IMR-90 (cell line): ENCODE results near the gene PSEN1. TPM values are rescaled to one million over a fixed set of nuclear protein-coding genes. Genes with fewer than 3 reads are reported as not detected.

ENCODE experiments used
- ATAC-seq: fragments of 200-7000 bp; cut with Tn5 transposase; 2 replicates; pipeline ENCODE4 v1.9.1; 2020; ENCODE audit warnings: low read depth, mild to moderate bottlenecking, moderate library complexity
- BruUV-seq: library from RNA; stranded (reverse); fragments of 400-500 nt; replicated peaks from 2 replicates; lab custom pipeline; 2021; lab: Mats Ljungman, UMichigan
- CTCF ChIA-PET: fragments of 300-600 bp; formaldehyde crosslinking; extraction: SDS; loops from one replicate; lab custom pipeline; 2021; ENCODE audit warnings: antibody characterized with exemption; lab: Yijun Ruan, JAX
- POLR2A ChIA-PET: fragments of 300-600 bp; sonication (Branson Sonifier 250); formaldehyde crosslinking; loops from one replicate; lab custom pipeline; 2022; ENCODE audit warnings: antibody characterized with exemption; ENCODE audit not compliant: unreplicated experiment; lab: Charles Lee
- DNase-seq: peaks from one replicate; pipeline ENCODE4 v3.0.0; 2013
- H2AFZ ChIP-seq: replicated peaks from 2 replicates; pipeline ENCODE3; 2013; ENCODE audit warnings: low read length, mild to moderate bottlenecking; ENCODE audit not compliant: poor library complexity
- H2AK5ac ChIP-seq: 2 replicates; pipeline ENCODE4 v1.6.1; 2013; ENCODE audit warnings: low read depth, low read length, inconsistent platforms
- H2AK9ac ChIP-seq: replicated peaks from 2 replicates; pipeline ENCODE3; 2013; ENCODE audit warnings: mild to moderate bottlenecking, low read depth, low read length, moderate library complexity; ENCODE audit not compliant: poor library complexity
- H2BK120ac ChIP-seq: 2 replicates; pipeline ENCODE4 v1.6.1; 2013; ENCODE audit warnings: low read depth, low read length, inconsistent platforms
- H2BK15ac ChIP-seq: 3 replicates; pipeline ENCODE4 v1.6.1; 2013; ENCODE audit warnings: low read depth, low read length, inconsistent platforms
- H2BK20ac ChIP-seq: 2 replicates; pipeline ENCODE4 v1.6.1; 2013; ENCODE audit warnings: low read depth, mild to moderate bottlenecking, inconsistent platforms, low read length, moderate library complexity
- H2BK5ac ChIP-seq: 2 replicates; pipeline ENCODE4 v1.6.1; 2013; ENCODE audit warnings: mild to moderate bottlenecking, low read depth, low read length, inconsistent platforms; ENCODE audit not compliant: poor library complexity, severe bottlenecking
- H3K14ac ChIP-seq: replicated peaks from 2 replicates; pipeline ENCODE4 v1.6.1; 2013; ENCODE audit warnings: low read depth, low read length, inconsistent platforms
- H3K18ac ChIP-seq: 2 replicates; pipeline ENCODE4 v1.6.1; 2013; ENCODE audit warnings: low read depth, low read length, control low read depth
- H3K23ac ChIP-seq: 2 replicates; pipeline ENCODE4 v1.6.1; 2013; ENCODE audit warnings: low read depth, low read length, inconsistent platforms
- H3K27ac ChIP-seq: 2 replicates; pipeline ENCODE4 v1.5.1; 2013; ENCODE audit warnings: mild to moderate bottlenecking, control low read depth, low read length; ENCODE audit not compliant: insufficient read depth
- H3K27me3 ChIP-seq: 2 replicates; pipeline ENCODE4 v1.6.1; 2013; ENCODE audit warnings: low read length; ENCODE audit not compliant: control insufficient read depth, insufficient read depth
- H3K36me3 ChIP-seq: 2 replicates; pipeline ENCODE4 v1.6.1; 2013; ENCODE audit warnings: low read length, mixed read lengths; ENCODE audit not compliant: control insufficient read depth, insufficient read depth
- H3K4ac ChIP-seq: 2 replicates; pipeline ENCODE4 v1.6.1; 2013; ENCODE audit warnings: low read depth, low read length, inconsistent platforms
- H3K4me1 ChIP-seq: 2 replicates; pipeline ENCODE4 v1.6.1; 2013; ENCODE audit warnings: low read length, mixed read lengths; ENCODE audit not compliant: control insufficient read depth, insufficient read depth
- H3K4me2 ChIP-seq: 2 replicates; pipeline ENCODE4 v1.6.1; 2013; ENCODE audit warnings: low read depth, mild to moderate bottlenecking, control low read depth, low read length, moderate library complexity
- H3K4me3 ChIP-seq: 2 replicates; pipeline ENCODE4 v1.5.1; 2013; ENCODE audit warnings: low read depth, mild to moderate bottlenecking, control low read depth, low read length, moderate library complexity; ENCODE audit not compliant: insufficient read depth
- H3K56ac ChIP-seq: 2 replicates; pipeline ENCODE4 v1.6.1; 2013; ENCODE audit warnings: low read length, inconsistent platforms; ENCODE audit not compliant: insufficient read depth; ENCODE audit errors: extremely low read depth
- H3K79me1 ChIP-seq, 2 experiments: 2 replicates each; pipeline ENCODE4 v1.6.1; 2013; ENCODE audit warnings: low read length in 2 of 2, inconsistent platforms in 1 of 2, low read depth in 1 of 2
- H3K9ac ChIP-seq: 2 replicates; pipeline ENCODE4 v1.6.1; 2013; ENCODE audit warnings: low read depth, low read length, control low read depth
- H3K9me1 ChIP-seq: 2 replicates; pipeline ENCODE4 v1.6.1; 2013; ENCODE audit warnings: low read length, inconsistent platforms; ENCODE audit not compliant: insufficient read depth
- H3K9me3 ChIP-seq: 2 replicates; pipeline ENCODE4 v1.6.1; 2013; ENCODE audit warnings: low read length; ENCODE audit not compliant: control insufficient read depth, insufficient read depth
- H4K20me1 ChIP-seq: 2 replicates; pipeline ENCODE4 v1.6.1; 2013; ENCODE audit warnings: low read length, inconsistent platforms; ENCODE audit not compliant: insufficient read depth
- H4K5ac ChIP-seq: 2 replicates; pipeline ENCODE4 v1.6.1; 2013; ENCODE audit warnings: mild to moderate bottlenecking, low read depth, low read length, control low read depth
- H4K8ac ChIP-seq, 2 experiments: 2 replicates each; pipeline ENCODE4 v1.6.1; 2013; ENCODE audit warnings: low read depth in 2 of 2, low read length in 2 of 2, control low read depth in 1 of 2, inconsistent platforms in 1 of 2
- H4K91ac ChIP-seq: 2 replicates; pipeline ENCODE4 v1.6.1; 2013; ENCODE audit warnings: low read depth, low read length, inconsistent platforms; ENCODE audit not compliant: insufficient read depth
- CEBPB ChIP-seq: IDR thresholded peaks from 2 replicates; pipeline ENCODE4 v1.6.1; 2012; ENCODE audit warnings: low read depth, low read length, improper control_type of control experiment
- MAZ ChIP-seq: IDR thresholded peaks from 2 replicates; pipeline ENCODE4 v1.6.1; 2012; ENCODE audit warnings: low read depth, mild to moderate bottlenecking, low read length, improper control_type of control experiment, moderate library complexity, borderline replicate concordance
- NFE2L2 ChIP-seq: fragments of 150-350 bp; IDR thresholded peaks from 2 replicates; pipeline ENCODE4 v1.6.1; 2016; ENCODE audit warnings: low read depth, mild to moderate bottlenecking, low read length
- POLR2A ChIP-seq: IDR thresholded peaks from 2 replicates; pipeline ENCODE4 v1.6.1; 2012; ENCODE audit warnings: mild to moderate bottlenecking, low read depth, low read length
- RAD21 ChIP-seq: IDR thresholded peaks from 2 replicates; pipeline ENCODE4 v1.6.1; 2012; ENCODE audit warnings: low read length, improper control_type of control experiment
- RCOR1 ChIP-seq: IDR thresholded peaks from 2 replicates; pipeline ENCODE4 v1.6.1; 2012; ENCODE audit warnings: mild to moderate bottlenecking, low read length, improper control_type of control experiment; ENCODE audit not compliant: insufficient replicate concordance
- WGBS, 2 experiments: methylation state at CpG; one replicate each; pipeline versions ENCODE4 v1.1.5 to v1.1.7; 2013; ENCODE audit warnings: missing lambda C conversion rate in 2 of 2; ENCODE audit not compliant: insufficient read length in 1 of 2; ENCODE audit errors: extremely low coverage in 2 of 2; 5-methylcytosine and 5-hydroxymethylcytosine counted together
- dilution Hi-C: fragments of 300-500 bp; cut with HindIII; formaldehyde crosslinking; loops from one replicate; pipeline ENCODE4 v1.14.3; 2018; ENCODE audit warnings: low sequenced_read_pairs; ENCODE audit not compliant: unreplicated experiment
- in situ Hi-C: fragments of 300-500 bp; cut with MboI; formaldehyde crosslinking; loops from 3 replicates; pipeline ENCODE4 v1.14.3; 2019; ENCODE audit warnings: low sequenced_read_pairs, inconsistent platforms, mixed read lengths
- intact Hi-C: fragments of 100-400 bp; cut with micrococcal nuclease; formaldehyde crosslinking; loops from 2 replicates; pipeline ENCODE4 v1.10.0; 2022
- polyA plus RNA-seq, 3 experiments: library from polyadenylated mRNA; depleted of rRNA; stranded (reverse); fragments of >200 nt; gene quantifications; 2 replicates each; pipeline ENCODE4 v1.2.3, GENCODE V29; 2012; ENCODE audit warnings: low replicate concordance in 1 of 3
- total RNA-seq: library from RNA; depleted of rRNA; stranded (reverse); fragments of >200 nt; gene quantifications from 2 replicates; pipeline ENCODE4 v1.2.3, GENCODE V29; 2012
- TF ChIP-seq, protein P1 (sequence below): fragments of 150-350 bp; IDR thresholded peaks from 2 replicates; pipeline ENCODE4 v1.6.1; 2017; ENCODE audit warnings: mild to moderate bottlenecking, antibody characterized with exemption, low read length, low read depth

The PSEN1 gene
- total and polyA plus RNA-seq, 2 of the 4 experiments (the other 2 are of a cell fraction): 14.8 to 62.7 TPM

DNA sequence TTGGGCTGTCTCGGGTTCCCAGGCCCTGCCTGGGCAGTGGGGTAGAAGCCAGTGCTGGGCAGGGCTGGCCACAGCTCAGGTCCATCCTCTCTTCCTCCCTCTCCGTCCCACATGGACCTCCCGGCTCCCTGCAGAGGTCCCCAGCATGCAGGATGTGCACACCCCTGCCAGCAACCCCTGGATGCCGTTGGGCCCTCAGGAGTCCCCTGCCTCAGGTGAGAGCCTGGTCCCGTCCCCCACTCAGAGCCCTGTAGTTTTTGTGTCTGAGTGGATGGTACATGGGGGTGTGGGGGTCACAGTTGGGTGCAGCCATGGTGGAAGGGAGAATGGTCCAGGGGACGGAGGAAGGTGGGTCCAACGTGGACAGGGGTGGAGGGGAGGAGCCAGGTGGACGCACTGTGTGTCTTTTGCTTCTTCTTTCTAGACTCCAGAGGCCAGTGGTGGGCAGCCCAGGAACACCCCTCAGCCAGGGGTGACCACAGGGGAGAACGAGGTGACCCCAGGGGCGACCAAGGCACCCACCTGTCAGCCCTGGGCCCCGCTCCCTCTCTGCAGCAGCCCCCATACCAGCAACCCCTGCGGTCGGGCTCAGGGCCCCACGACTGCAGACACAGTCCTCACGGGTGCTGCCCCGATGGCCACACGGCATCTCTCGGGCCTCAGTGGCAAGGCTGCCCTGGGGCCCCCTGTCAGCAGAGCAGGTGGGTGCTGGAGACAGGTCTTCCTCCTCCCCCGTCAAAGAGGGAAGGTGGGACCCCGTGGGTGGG lies 122.7 kb downstream of the PSEN1 start:
- Histone ChIP-seq H2AFZ (no peak overlapping the region), H4K91ac (no peak overlapping the region), H3K23ac (no peak overlapping the region), H2BK120ac (no peak overlapping the region), H3K27me3 (no peaks in the 10 kb centered on the region; the same call in 1 of the 2 replicates), H3K18ac (no peak overlapping the region), H3K14ac (no peak overlapping the region), H3K4me3 (no peak overlapping the region), H2AK5ac (no peak overlapping the region), H2BK5ac (no peak overlapping the region), H3K4ac (no peak overlapping the region), H2BK20ac (no peak overlapping the region), H3K9me1 (no peaks in the 10 kb centered on the region), H4K20me1 (no peaks in the 10 kb centered on the region; the same call in 1 of the 2 replicates), H3K79me1 (no peaks in the 10 kb centered on the region), H2BK15ac (no peak overlapping the region), H3K4me2 (no peak overlapping the region), H3K9me3 (no peaks in the 10 kb centered on the region), H3K4me1 (no peaks in the 10 kb centered on the region), H2AK9ac (no peak overlapping the region), H3K9ac (no peak overlapping the region), H3K56ac (no peak overlapping the region), H3K36me3 (no peaks in the 10 kb centered on the region), H4K8ac (no peak overlapping the region), H3K27ac (no peak overlapping the region), H4K5ac (no peak overlapping the region)
- in situ Hi-C loops (no loop called here), dilution Hi-C loops (no loop called here), intact Hi-C loops (no loop called here)
- WGBS, 2 experiments: 53% methylated on average over 2 of the region's 20 CpGs; no CpG with 5 or more reads in 1 of the 2 experiments
- DNase-seq (no peak), ATAC-seq (no peak)
- ChIA-PET POLR2A (no interaction called here), CTCF (no interaction called here)
- no TSS peak for BruUV-seq
- TF ChIP-seq POLR2A: no peak
- TF ChIP-seq, protein P1, sequence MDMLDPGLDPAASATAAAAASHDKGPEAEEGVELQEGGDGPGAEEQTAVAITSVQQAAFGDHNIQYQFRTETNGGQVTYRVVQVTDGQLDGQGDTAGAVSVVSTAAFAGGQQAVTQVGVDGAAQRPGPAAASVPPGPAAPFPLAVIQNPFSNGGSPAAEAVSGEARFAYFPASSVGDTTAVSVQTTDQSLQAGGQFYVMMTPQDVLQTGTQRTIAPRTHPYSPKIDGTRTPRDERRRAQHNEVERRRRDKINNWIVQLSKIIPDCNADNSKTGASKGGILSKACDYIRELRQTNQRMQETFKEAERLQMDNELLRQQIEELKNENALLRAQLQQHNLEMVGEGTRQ: no peak
- no peak for TF ChIP-seq MAZ
- no peak for TF ChIP-seq RAD21
- TF ChIP-seq RCOR1: no peak
- TF ChIP-seq NFE2L2: no peak
- no peak for TF ChIP-seq CEBPB
